Measurements from ENCODE around the gene LIN28A.
A peak's percentile ranks its signal among the peaks of the same experiment; 100 is the strongest.

The LIN28A gene

DNA sequence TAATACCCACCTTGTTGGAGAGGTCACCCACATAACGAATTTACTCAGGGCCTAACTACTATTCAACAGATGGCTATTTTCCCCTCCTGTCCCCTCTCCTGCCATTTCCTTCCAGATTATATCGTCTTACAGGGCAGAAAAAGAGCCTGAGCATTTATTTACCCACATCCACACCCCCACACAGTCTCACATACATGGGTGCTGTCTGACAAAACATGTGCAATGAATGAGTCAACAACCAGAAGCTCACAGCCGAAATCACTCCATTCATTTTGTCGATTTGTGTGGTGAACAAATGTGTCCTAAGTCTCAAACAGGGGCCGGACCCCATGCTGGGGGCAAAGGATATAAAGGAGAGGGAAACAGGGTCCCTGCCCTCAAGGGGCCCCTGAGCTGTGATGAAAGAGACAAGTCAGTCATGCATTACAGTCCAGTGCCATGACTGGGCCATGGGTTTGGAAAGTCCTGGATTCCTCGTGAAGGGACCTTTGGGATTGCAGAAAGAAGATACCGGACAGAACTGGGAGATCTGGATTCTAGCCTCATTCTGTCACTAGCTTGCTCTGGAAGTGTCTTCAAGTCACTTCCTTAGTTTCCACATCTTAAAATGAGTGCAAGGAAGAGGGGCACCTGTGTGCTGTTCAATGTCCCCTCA, 21.7 kb upstream of the LIN28A start:
- no peak for DNase-seq (ENCODE audit: low spot score)

DNA sequence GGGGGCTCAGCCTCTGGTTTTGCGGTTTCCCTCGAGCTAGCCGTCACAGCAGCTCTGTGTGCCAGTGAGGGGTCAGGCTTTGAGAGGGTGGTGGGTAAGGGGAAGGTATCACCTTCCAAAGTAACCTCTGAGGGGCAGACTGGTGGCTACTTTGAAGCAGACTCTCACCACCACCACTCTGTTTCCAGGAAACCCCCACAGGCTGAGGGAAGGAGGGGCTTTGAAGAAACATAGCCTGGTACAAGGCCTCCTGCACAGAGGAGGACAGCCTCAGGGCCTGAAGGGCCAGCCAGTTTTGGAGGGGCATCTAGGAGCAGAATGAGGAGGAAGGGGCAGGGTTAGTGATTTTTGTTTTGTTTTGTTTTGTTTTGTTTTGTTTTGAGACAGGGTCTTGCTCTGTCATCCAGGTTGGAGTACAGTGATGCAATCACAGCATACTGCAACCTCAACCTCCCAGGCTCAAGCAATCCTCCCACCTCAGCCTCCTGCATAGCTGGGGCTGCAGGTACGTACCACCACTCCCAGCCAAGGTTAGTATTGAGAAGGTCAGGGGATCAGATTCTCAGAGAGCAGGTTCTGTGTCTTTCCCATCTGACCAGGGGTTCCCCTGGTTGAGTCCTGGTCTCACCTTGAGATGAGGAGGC, 20.9 kb upstream of the LIN28A start:
- DNase-seq (ENCODE audit: low spot score) = no peak

DNA sequence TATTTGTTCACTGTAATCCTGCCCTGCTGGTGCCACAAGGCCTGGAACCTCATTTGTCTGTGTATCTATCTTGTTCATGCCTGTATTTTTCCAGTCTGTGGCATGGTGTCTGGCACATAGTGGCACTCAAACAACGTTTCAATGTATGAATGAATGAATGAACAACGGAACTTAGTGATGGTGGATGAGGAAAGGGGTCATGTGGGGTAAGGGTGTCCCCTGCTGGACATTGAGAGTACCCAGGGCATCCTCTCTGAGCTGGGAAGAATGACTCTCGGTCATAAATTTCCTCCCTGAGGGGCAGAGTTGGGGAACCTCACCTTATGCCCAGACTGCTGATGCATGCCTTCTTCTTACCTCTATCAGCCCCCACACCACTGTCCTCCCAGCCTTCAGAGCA, 19.2 kb upstream of the LIN28A start:
- DNase-seq (ENCODE audit: low spot score) = peak; percentile 57

DNA sequence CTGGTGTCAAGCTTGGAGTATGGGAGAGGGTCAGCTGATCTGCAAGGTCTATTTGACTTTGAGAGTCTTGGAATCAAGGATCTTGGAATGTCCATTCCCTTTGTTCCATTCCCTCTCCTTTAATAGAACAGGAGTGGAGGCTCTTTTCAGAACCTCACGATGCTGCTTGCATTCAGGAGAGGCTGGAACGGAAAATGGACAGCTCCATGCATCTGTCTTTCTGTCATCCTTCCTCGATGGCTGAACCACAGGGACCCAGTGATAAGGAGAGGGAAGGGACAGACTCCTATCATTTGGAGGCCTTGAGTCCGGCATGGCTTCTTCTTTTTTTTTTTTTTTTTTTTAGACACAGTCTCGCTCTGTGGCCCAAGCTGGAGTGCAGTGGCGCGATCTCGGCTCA, 14.9 kb upstream of the LIN28A start:
- DNase-seq (ENCODE audit: low spot score) = no peak

DNA sequence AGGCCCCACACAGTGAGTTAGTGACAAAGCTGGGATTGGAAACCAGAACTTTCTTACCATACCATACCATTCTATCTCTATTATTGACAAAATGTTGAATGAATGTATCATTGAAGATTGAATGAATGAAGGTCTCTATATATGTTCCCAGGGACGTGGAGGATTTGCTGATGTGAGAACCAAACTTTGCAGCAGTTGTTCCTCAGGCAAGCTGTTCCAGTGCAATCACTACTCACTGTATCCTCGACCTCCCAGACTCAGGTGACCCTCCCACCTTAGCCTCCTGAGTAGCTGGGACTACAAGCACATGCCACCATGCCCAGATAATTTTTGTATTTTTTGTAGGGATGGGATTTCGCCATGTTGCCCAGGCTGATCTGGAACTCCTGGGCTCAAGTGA, 11.6 kb upstream of the LIN28A start:
- DNase-seq (ENCODE audit: low spot score) = no peak

DNA sequence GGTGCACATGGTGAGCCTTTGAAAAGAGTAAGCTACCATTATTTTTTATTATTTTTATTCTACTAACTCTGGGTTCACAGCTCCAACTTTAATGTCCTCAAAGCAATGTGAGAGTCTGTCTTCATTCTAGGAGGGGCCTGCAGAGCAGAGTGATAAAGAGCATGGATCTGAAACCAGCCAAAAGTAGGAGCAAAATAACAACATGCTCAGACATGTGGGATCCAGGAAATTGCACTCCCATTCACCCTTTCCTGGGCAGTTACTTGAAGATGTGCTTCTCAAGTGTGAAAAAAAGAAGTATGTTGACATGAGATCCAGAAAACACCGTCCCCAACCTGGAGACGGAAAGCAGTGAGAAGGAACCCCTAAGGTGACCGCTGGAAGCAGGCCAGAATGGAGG, 8.7 kb upstream of the LIN28A start:
- no peak for DNase-seq (ENCODE audit: low spot score)

DNA sequence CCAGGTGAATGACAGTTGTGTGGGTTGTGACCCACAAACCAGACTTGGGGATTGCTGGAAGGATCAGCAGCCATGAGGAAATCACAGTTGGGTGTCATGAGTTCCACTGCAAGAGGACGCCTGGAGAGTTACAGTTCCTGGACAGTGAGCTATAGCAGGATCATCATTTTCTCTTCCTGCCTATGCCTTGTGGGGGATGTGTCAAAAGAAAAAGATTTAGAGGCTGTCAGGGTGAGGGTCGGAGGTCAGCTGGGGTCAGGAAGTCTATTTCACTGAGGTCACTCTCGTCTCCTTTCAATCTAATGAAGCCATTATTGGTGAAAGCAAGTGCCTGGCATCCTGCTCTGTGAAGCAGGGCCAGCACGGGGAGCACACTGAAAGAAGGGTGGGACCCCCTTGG, 7.0 kb upstream of the LIN28A start:
- DNase-seq (ENCODE audit: low spot score) = no peak

DNA sequence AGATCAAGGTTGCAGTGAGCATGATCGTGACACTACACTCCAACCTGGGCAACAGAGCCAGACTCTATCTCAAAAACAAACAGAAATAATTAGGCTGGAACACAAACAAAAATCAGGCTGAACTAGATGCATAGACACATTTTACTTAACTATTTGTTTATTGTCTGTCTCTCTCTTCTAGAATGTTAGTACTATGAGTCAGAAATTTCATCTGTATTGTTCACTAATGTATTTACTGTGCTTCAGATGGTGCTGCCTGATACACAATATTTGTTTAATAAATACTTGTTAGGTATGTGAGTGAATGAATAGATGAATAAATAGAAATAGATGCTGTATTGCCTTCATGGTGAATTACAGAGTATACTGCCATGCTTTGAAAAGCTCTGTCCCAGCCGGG, 6.0 kb upstream of the LIN28A start:
- no peak for DNase-seq (ENCODE audit: low spot score)

DNA sequence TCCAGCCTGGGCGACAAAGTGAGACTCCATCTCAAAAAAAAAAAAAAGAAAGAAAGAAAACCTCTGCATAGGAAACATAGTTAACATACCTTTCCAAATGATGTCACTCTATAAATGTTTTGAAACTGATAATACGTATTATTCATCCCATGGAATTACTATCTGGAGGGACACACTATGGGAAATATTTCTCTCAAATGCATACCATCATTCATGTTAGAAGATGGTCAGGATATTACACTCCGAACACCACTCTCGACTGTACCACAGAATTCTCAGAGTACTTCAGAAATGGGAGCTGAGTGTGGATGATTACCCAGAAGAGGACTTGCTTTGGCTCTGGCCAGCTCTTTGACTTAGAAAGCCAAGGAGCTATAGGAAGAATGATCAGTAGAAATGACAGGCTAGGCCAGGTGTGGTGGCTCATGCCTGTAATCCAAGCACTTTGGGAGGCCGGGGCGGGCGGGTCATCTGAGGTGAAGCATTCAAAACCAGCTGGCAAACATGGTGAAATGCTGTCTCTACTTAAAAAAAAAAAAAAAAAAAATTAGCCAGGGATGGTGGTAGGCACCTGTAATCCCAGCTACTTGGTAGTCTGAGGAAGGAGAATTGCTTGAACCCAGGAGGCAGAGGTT, 5.2 kb upstream of the LIN28A start:
- no peak for DNase-seq (ENCODE audit: low spot score)

DNA sequence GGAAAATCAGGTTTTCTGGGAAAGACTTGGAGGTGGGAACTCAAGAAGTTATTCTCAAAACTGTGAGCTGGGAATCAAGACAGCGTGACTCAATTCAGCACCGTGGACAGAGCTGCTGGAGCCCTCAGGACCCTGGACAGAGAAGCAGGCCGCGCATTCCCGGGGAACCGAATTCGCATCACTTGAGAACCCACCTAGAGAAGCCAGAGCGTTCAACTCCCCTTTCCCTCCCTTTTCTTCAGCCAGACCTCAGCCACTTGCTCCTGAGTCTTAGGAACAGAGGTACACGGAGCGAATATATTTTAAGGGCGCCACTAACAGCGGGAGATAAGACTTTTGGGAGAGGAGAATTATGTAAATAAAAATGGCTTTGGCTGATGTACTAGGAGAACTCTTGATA, 2.0 kb upstream of the LIN28A start:
- peak; percentile 59 for DNase-seq (ENCODE audit: low spot score)

DNA sequence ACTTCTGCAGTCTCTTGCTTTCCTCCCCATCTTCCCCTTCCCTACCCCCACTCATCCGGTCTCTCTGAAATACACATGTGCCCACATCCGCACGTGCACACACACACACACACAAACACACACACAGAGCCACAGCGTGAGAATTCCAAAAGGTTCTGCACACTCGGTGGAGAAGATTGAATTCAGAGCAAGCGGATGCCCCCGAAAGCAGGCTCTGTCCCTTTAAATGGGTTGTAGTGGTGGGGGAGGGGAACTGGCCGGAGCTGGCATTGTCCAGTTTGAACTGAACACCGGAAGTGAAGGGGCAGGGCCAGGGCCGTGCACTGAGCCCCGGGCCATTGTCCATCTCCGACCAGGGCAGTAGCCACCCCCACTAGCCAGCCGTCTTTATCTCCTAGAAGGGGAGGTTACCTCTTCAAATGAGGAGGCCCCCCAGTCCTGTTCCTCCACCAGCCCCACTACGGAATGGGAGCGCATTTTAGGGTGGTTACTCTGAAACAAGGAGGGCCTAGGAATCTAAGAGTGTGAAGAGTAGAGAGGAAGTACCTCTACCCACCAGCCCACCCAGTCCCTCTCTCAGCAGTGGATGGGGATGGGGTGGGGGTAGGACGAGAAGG, 1.3 kb upstream of the LIN28A start:
- no peak for DNase-seq (ENCODE audit: low spot score)

DNA sequence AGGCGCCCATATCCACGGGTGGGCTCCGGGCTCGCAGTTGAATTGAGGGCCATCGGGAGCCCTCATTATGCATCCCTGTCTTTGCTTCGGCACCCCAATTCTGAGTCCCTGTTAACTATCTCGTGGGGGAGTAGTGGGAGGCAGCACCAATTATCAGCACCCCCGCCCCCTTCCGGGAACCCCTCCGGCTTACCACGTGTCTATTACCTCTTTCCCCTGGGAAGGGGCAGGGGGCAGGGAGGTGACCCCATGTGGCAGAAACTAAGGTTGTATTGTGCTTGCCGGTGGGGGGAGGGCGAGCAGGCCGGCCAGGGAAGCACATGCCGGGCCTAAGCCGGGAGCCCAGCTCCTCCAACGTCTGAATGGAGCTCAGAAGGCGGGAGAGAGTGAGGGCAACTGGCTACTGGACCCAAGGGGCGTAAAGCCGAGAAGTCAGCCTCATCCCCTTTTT, 1.0 kb downstream of the LIN28A start:
- DNase-seq (ENCODE audit: low spot score) = no peak

DNA sequence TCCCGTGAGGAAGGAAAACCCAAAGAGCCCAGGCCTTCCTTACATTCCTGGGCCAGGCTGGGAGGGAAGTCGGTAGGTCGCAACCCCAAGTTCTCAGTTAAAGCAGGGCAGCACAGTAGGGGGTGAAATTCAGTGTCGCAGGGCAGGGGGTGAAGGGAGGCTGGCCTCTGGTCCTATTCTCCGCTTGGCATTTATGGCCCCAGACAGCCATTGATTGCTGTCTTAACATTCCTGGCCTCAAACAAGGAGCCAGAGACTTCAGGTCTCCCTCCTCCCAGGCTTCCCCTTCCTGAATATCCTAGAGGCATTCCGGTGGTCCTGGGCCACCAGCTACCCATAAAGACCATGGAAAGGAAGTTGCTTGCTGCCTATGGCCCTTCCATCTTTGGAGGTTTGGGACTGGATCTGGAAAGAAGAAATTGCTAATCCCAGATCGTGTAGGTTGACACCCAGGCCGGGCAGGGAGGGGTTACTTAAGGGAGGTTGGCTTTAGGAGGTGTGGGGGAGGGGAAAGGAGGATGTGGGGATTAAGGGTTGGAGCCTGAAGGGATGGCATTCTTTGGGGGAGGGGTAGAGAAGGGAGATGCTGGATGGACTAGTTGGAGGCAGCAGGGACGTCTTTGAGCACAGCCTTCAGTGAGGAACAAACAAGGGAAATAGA, 1.7 kb downstream of the LIN28A start:
- DNase-seq (ENCODE audit: low spot score) = no peak

DNA sequence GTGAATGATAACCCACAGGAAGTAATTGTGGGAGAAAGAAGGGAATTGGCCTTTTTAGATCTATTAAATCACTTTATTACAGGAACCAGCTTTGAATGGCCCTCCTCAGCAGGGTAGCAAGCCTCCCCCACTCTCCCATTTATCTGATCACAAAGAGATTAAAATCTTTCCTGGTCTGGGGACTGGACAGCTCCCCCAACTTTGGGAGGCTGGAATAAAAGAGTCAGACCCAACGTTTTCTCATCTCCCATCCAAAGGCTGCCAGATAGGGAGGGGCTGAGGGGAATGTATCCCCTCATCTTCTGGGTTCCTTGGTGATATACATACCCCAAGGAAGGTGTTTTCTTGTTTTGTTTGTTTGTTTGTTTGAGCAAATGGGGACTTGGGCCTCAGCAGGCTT, 2.4 kb downstream of the LIN28A start:
- no peak for DNase-seq (ENCODE audit: low spot score)

DNA sequence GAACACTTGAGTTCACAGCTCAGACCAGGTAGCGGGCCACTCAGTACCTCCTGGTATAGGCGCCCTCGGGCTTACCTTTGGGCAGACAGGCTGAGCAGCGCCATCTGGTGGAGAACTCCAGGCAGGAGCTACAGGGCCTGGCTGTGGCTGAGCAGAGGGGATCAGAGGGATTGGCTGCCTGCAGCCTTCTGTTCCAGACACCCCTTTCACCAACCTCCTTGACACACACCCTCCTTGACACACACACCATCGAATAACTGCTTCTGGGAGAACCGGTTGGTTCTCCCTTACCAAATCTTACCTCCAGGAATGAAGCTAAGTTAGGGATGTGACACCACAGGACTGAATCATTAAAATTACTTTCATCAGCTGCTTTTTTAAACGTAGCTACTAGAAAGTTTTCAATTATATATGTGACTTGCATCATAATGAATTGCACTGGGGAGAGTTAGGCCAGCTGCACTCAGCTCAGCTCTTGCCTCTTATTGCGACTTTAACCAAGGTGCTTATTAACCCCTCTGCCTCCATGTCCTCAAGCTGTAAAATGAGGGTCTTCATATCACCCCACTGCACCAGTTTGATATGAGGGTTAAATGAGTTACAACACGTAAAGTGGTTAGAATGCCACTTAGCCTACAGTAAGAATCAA, 6.6 kb downstream of the LIN28A start:
- DNase-seq (ENCODE audit: low spot score) = peak; percentile 87

DNA sequence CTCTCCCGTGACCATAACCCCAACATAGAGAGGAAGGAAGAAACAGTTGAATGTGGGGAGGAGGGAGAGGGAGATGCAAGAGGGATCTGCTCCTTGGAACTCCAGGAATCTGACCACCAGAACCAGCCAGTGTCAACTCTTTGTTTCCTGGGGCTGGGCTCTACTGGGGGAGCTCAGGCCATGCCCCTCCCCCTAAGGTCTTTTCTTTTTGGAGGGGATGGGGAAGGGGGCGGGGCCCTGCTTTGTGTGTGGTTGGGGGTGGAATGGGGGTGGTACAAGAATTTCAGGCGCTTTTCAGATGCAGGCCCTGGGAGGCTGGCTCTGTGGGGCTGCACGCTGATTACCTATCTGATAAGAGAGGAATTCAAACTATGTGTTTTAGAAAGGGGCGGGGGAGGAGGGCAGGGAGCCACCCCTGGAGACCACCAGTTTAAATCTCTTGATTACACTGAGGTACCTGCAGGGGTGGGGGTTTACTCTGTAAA, 8.3 kb downstream of the LIN28A start:
- DNase-seq (ENCODE audit: low spot score) = no peak

DNA sequence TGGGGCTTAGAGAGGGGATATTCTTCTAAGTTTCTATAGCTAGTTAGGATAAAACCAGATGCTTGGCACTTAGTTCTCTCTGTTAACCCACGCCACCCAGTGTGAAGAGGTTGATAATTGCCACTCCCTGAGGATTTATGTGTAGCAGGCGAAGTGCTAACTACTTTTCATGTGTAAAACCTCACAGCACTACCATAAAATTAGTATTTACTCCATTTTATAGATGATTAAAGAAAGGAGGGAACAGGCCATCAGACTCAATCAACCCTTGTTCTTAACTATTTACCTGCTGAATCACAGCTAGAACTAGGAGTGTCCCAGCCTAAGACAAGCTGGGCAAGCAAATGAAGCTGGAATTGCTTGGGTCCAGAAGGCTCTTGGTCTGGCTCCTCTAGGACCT, 8.9 kb downstream of the LIN28A start:
- no peak for DNase-seq (ENCODE audit: low spot score)

DNA sequence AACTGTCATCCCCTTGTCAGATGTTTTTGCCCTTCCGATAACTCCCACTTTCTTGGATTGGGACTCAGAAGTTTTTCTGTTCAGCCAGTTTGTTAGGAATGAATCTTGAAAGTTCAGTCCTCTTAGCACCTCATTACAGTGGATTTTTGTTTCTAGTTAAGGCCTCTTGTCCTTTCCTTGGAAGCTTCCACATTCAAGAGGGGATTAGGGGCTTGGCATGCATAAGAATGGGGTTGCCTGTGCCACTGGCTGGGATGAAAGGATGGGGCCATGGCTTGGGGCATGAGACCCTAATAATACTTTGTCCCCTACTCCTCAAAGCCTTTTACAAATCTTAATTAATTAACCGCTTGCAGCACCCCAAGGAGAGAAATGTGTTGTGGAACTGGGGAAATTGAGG, 19.1 kb downstream of the LIN28A start:
- no peak for DNase-seq (ENCODE audit: low spot score)

DNA sequence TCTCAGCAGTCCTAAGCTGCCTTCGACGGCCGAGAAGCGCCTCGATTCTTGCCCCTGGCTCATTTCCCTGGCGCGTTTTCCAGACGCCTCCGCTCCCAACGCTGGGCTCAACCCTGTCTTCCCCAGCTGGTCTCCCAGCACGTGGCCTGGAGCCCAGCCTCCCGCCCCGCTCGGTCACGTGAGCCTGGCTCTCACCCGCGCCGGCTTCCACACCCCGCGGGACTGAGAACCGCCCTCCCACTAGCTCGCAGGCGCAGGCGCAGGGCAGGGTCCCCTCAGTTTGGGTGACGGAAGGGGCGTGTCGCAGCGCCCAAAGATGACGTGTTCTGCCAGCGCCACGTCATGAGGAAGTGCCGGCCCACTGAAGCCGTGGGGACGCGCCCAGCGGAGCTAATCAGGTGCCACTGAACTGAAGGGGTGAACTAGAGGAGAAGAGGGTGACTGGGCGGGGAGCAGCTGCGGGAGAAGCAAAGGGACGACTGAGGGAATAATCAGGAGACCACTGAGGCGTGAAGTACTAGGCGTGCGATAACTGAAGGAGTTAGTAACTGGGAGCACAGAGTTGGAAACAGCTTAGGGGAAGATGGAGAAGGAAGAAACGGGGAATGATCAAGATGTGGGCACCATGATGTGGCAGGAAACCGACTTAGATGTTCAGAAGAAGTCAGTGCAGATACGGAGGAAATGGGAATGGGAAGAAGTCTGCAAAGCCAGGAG, 21.5 kb downstream of the LIN28A start, which contains the start of gene DHDDS:
Gene DHDDS (plus strand): TSS at position 343 of the 717 bp plus-strand sequence. CDS start 625 bp downstream, outside the sequence.
- DNase-seq (ENCODE audit: low spot score) = peak; percentile 99

DNA sequence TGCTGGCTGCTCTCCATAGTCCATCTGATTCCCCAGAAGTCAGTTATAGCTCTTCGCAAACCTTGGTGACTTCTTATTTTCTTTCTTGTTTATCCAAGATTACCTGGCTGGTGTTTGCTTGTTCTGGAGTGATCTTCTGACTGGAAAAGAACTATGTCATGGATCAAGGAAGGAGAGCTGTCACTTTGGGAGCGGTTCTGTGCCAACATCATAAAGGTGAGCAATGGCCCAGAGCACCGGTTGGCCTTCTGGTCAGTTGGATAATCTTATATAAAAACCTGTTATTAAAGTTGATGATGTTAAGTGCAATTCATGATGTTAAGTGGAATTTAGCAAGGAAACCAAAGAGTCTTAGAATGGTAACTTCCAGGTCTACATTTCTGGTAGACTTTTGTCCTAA, 22.2 kb downstream of the LIN28A start:
- DNase-seq (ENCODE audit: low spot score) = no peak

DNA sequence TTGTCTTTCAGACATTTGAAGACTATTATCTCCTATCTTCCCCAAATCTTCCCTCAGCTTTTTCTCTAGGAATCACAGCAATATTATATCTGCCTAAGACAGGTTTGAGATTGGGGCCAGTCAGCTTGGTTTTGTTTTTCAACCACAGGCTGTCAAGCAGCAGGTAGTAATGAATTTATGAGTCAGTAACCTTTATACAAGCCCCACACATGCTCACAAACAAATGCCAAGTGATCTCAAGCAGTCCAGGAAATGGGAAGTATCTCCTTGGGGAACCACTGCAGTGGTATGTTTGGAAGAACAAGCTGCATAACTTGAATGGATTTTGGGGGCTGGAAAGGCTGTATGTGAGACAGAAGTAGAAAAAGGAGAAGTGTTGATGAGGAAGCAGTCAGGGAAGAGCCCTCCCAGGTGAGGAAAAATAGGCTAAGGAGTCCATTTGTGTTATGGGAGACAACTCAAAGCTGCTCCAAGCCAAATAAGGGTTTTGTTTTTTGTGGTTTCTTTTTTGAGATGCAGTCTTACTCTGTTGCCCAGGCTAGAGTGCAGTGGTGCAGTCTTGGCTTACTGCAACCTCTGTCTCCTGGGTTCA, 23.6 kb downstream of the LIN28A start:
- DNase-seq (ENCODE audit: low spot score) = no peak
